Natural killer cell (primary cell): ENCODE measurements around the gene PITPNC1. TPM values are rescaled to one million over a fixed set of nuclear protein-coding genes. Genes with fewer than 3 reads are reported as not detected.

Experiments used
- ATAC-seq, 3 donors: fragments of 150-1000 bp in 2 of 3; fragments of 200-7000 bp in 1 of 3; cut with Tn5 transposase; 1 replicate in 1 of 3; 2 replicates in 2 of 3; pipeline ENCODE4 v1.10.0; 2021; ENCODE audit warnings: mild to moderate bottlenecking in 2 of 3, moderate library complexity in 2 of 3
- DNase-seq, 2 donors: peaks; one replicate each; pipeline versions ENCODE4 v3.0.0 to v3.0.0-alpha.2; 2013 to 2021; ENCODE audit warnings: mixed read lengths in 1 of 2
- H3K27ac ChIP-seq: one replicate; pipeline ENCODE4 v1.5.1; 2013; ENCODE audit warnings: mild to moderate bottlenecking, low read length
- H3K27me3 ChIP-seq: one replicate; pipeline ENCODE4 v1.6.1; 2013; ENCODE audit warnings: low read length; ENCODE audit not compliant: control insufficient read depth, insufficient read depth
- H3K36me3 ChIP-seq: one replicate; pipeline ENCODE4 v1.6.1; 2013; ENCODE audit warnings: low read length; ENCODE audit not compliant: control insufficient read depth, insufficient read depth
- H3K4me1 ChIP-seq: one replicate; pipeline ENCODE4 v1.6.1; 2013; ENCODE audit warnings: low read length; ENCODE audit not compliant: control insufficient read depth, insufficient read depth
- H3K4me3 ChIP-seq: one replicate; pipeline ENCODE4 v1.5.1; 2013; ENCODE audit warnings: low read length
- H3K9me3 ChIP-seq: one replicate; pipeline ENCODE4 v1.6.1; 2013; ENCODE audit warnings: low read length; ENCODE audit not compliant: control insufficient read depth, insufficient read depth
- H3K27ac Mint-ChIP-seq, 2 donors: one replicate each; pipeline ENCODE4 v1.8.0; 2022; ENCODE audit warnings: mild to moderate bottlenecking in 2 of 2, mixed read lengths in 2 of 2, moderate library complexity in 1 of 2
- H3K27me3 Mint-ChIP-seq, 2 donors: one replicate each; pipeline ENCODE4 v1.8.0; 2022; ENCODE audit warnings: low read depth in 2 of 2, mixed read lengths in 2 of 2
- H3K36me3 Mint-ChIP-seq: one replicate; pipeline ENCODE4 v1.8.0; 2022; ENCODE audit warnings: mixed read lengths
- H3K4me1 Mint-ChIP-seq, 2 donors: one replicate each; pipeline ENCODE4 v1.8.0; 2022; ENCODE audit warnings: mixed read lengths in 2 of 2
- H3K4me3 Mint-ChIP-seq: one replicate; pipeline ENCODE4 v1.8.0; 2022; ENCODE audit warnings: mild to moderate bottlenecking, moderate library complexity, mixed read lengths
- H3K9me3 Mint-ChIP-seq, 2 donors: one replicate each; pipeline ENCODE4 v1.8.0; 2022; ENCODE audit warnings: mixed read lengths in 2 of 2
- CTCF ChIP-seq: fragments of 200-600 bp; IDR thresholded peaks from one replicate; pipeline ENCODE4 v1.8.0; 2022; ENCODE audit warnings: antibody characterized with exemption
- WGBS: methylation state at CpG from one replicate; pipeline ENCODE4 v1.1.7; 2013; ENCODE audit warnings: missing lambda C conversion rate; ENCODE audit not compliant: insufficient coverage; 5-methylcytosine and 5-hydroxymethylcytosine counted together
- intact Hi-C: fragments of 100-400 bp; cut with micrococcal nuclease; formaldehyde crosslinking; loops from one replicate; pipeline ENCODE4 v1.14.2; 2022
- total RNA-seq, 4 donors: library from RNA; stranded (reverse); fragments of 120-200 nt in 1 of 4; gene quantifications; one replicate each; pipeline versions ENCODE4 v1.2.3 to v1.2.4, GENCODE V29; 2013 to 2022

PITPNC1 gene
- total RNA-seq, 3 donors from 2014 or later (not counting 1 experiment from before 2014, with no cell fraction given): 150 to 185 (median 169) TPM

GRCh38 chr17:67708378-67708777 is 331.3 kb downstream of the PITPNC1 start:
- no peak overlapping the region for H3K4me3 Mint-ChIP-seq
- intact Hi-C loops: no loop called here
- H3K27me3 Mint-ChIP-seq: peaks cover 0 to 7% of the 10 kb centered on the region in 2 donors

GRCh38 chr17:67711916-67712315 is 334.8 kb downstream of the PITPNC1 start:
- H3K9me3 ChIP-seq: no peaks in the 10 kb centered on the region
- DNase-seq: no peak
- Mint-ChIP-seq H3K36me3 (no peaks in the 10 kb centered on the region), H3K27me3 (peaks cover 0 to 7% of the 10 kb centered on the region in 2 donors), H3K4me3 (no peak overlapping the region), H3K27ac (no peak overlapping the region), H3K4me1 (peaks cover under 1 to 5% of the 10 kb centered on the region in 2 donors), H3K9me3 (no peaks in the 10 kb centered on the region)
- no peak overlapping the region for H3K4me3 ChIP-seq
- intact Hi-C loops: no loop called here
- no peak overlapping the region for H3K27ac ChIP-seq
- H3K36me3 ChIP-seq: no peaks in the 10 kb centered on the region
- TF ChIP-seq CTCF: no peak
- H3K27me3 ChIP-seq: no peaks in the 10 kb centered on the region
- H3K4me1 ChIP-seq: no peaks in the 10 kb centered on the region
- ATAC-seq: no peak
- 68% methylated on average over 4 of the region's 4 CpGs for WGBS

More at GRCh38 chr17:67708378-67708777, 331.3 kb downstream of the PITPNC1 start:
- Mint-ChIP-seq H3K36me3 (no peaks in the 10 kb centered on the region), H3K27ac (no peak overlapping the region), H3K4me1 (no peaks in the 10 kb centered on the region), H3K9me3 (no peaks in the 10 kb centered on the region)
- Histone ChIP-seq H3K27me3 (no peaks in the 10 kb centered on the region), H3K4me3 (no peak overlapping the region), H3K27ac (no peak overlapping the region), H3K9me3 (no peaks in the 10 kb centered on the region), H3K4me1 (no peaks in the 10 kb centered on the region), H3K36me3 (no peaks in the 10 kb centered on the region)
- WGBS: 91% methylated on average over 3 of the region's 3 CpGs
- TF ChIP-seq CTCF: no peak
- ATAC-seq (no peak), DNase-seq (no peak)

DNA sequence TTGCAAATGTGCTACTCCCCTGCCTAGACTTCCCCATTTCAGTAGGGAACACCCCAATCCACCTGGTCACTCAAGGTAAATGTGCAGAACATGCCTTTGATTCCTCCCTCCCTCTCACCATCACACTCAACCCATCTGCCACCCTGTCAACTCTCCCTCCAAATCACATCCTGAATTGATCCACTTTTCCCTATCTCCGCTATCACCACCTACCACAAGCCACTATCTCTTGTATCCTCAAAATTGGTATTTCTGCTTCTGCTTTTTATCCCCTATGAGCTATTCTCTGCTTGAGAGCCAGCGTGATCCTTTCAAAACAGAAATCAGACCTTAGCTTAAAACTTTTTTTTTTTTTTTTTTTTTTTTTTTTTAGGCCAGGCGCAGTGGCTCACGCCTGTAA is 335.3 kb downstream of the PITPNC1 start:
- no peaks in the 10 kb centered on the region for H3K36me3 ChIP-seq
- no peak overlapping the region for H3K4me3 ChIP-seq
- intact Hi-C loops: no loop called here
- H3K4me3 Mint-ChIP-seq: no peak overlapping the region
- peaks cover 3% of the 10 kb centered on the region for H3K4me1 ChIP-seq
- H3K9me3 Mint-ChIP-seq: no peaks in the 10 kb centered on the region
- H3K27ac ChIP-seq: no peak overlapping the region
- peaks cover 5 to 9% of the 10 kb centered on the region in 2 donors for H3K4me1 Mint-ChIP-seq
- no peaks in the 10 kb centered on the region for H3K27me3 ChIP-seq
- no peak for TF ChIP-seq CTCF
- WGBS: 83% methylated on average over 4 of the region's 4 CpGs
- peaks cover 0 to 7% of the 10 kb centered on the region in 2 donors for H3K27me3 Mint-ChIP-seq
- ATAC-seq (no peak), DNase-seq (no peak)
- no peaks in the 10 kb centered on the region for H3K36me3 Mint-ChIP-seq
- H3K27ac Mint-ChIP-seq: no peak overlapping the region
- H3K9me3 ChIP-seq: no peaks in the 10 kb centered on the region

DNA sequence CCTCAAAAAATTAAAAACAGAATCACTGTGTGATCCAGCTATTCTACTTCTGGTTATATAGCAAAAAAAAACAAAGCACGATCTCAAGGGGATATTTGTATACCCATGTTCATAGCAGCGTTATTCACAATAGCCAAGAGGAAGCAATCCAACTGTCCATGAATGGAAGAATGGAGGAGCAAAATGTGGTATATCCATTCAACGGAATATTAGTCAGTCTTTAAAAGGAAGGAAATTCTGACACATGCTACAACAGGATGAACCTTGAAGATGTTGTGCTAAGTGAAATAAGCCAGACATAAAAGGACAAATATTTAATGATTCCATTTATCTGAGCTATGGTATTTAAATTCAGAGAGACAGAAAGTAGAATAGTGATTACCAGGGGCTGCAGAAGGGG is 336.1 kb downstream of the PITPNC1 start:
- no peak for TF ChIP-seq CTCF
- DNase-seq (no peak), ATAC-seq (no peak)
- no peaks in the 10 kb centered on the region for H3K27me3 ChIP-seq
- H3K36me3 ChIP-seq: no peaks in the 10 kb centered on the region
- H3K9me3 ChIP-seq: no peaks in the 10 kb centered on the region
- Mint-ChIP-seq H3K4me1 (peaks cover 13 to 17% of the 10 kb centered on the region in 2 donors), H3K27me3 (peaks cover 0 to 7% of the 10 kb centered on the region in 2 donors), H3K4me3 (no peak overlapping the region), H3K36me3 (peaks cover 7% of the 10 kb centered on the region), H3K27ac (no peak overlapping the region), H3K9me3 (no peaks in the 10 kb centered on the region)
- intact Hi-C loops: no loop called here
- H3K4me3 ChIP-seq: no peak overlapping the region
- H3K4me1 ChIP-seq: peaks cover 4% of the 10 kb centered on the region
- 93% methylated on average over 3 of the region's 3 CpGs for WGBS
- no peak overlapping the region for H3K27ac ChIP-seq
